ENCODE data around the gene UBE2J1. TPM values are rescaled to one million over a fixed set of nuclear protein-coding genes. Genes with fewer than 3 reads are reported as not detected.

The UBE2J1 gene
- total and polyA plus RNA-seq, 9 of the 15 experiments (the other 6 are each of a cell fraction or from before 2014, with no cell fraction given) = 11.6 to 32.6 (median 22.0) TPM

DNA sequence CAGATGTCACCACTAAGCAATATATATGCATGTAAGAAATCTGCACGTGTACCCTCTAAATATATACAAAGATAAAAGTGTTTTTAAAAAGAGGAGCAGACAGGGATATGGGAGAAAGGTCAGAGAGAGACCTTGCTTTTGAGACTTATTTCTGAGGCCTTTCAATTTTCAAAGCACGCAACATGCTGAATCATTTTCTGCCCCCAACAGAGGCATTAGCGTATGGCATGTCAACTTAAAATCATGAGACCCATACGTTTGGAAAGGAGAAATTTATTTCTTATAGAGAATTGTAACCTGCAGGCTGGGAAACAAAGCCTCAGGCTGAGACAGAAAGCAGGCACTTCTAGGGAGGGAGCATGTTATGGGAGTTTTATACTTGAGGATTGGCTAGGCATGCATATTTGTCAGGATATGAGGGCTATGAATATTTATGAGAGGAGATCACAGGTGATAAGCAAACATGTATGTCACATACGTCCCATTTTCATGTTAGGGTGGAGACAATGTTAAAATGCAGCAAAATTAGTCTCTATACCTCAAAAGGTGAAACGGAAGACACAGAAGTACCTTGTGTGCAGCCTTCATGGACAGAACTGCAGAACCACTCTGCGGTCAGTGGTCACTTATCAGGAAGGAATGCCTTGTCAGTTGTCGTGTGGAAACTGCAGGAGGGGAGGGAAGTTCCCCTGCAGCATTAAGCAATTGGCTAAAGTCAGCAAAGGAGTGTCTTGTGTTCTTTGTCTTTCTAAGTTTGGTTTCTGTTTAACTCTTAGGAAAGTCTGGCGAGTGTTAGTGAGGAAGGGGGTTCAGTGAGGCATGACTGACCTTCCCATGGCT lies 31.2 kb downstream of the UBE2J1 start (continued):
- TF ChIP-seq XRCC4 (IDR thresholded peaks at IDR 0.05; ENCODE audit: extremely low read depth, insufficient read depth, insufficient read length) (no peak), CBX5 (IDR thresholded peaks at IDR 0.05; ENCODE audit: borderline replicate concordance, low read depth) (no peak), POLR2A (conservative IDR thresholded peaks at IDR 0.05) (no peak), KLF16 (IDR thresholded peaks at IDR 0.05) (peak; percentile 70), ARNT (IDR thresholded peaks at IDR 0.05) (no peak), CTBP1 (IDR thresholded peaks at IDR 0.05; ENCODE audit: borderline replicate concordance) (peak; percentile 56; the same call in 1 of the 2 replicates), ETV6 (IDR thresholded peaks at IDR 0.05; ENCODE audit: borderline replicate concordance in 1 of 2, low read depth in 2 of 2, low read length in 1 of 2) (no peak), ETV6 (CRISPR knock-in tag; IDR thresholded peaks at IDR 0.05; ENCODE audit: borderline replicate concordance) (no peak), ATF7 (IDR thresholded peaks at IDR 0.05) (0 out of 2 replicates have a peak, but pooled peaks have one; percentile 18), WHSC1 (IDR thresholded peaks at IDR 0.05; ENCODE audit: low read length) (no peak), NR2C2 (CRISPR knock-in tag; IDR thresholded peaks at IDR 0.05) (no peak), NR2C2 (tag; IDR thresholded peaks at IDR 0.05) (no peak), ZFX (CRISPR knock-in tag; IDR thresholded peaks at IDR 0.05) (no peak), ZNF77 (CRISPR knock-in tag; IDR thresholded peaks at IDR 0.05) (no peak), ZNF75A (CRISPR knock-in tag; IDR thresholded peaks at IDR 0.05) (no peak), ZNF217 (CRISPR knock-in tag; IDR thresholded peaks at IDR 0.05) (no peak)
- TF ChIP-seq, protein P1, sequence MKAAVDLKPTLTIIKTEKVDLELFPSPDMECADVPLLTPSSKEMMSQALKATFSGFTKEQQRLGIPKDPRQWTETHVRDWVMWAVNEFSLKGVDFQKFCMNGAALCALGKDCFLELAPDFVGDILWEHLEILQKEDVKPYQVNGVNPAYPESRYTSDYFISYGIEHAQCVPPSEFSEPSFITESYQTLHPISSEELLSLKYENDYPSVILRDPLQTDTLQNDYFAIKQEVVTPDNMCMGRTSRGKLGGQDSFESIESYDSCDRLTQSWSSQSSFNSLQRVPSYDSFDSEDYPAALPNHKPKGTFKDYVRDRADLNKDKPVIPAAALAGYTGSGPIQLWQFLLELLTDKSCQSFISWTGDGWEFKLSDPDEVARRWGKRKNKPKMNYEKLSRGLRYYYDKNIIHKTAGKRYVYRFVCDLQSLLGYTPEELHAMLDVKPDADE (conservative IDR thresholded peaks at IDR 0.05; ENCODE audit: control insufficient read depth, low read depth, low read length) = no peak
- TF ChIP-seq, protein P2, sequence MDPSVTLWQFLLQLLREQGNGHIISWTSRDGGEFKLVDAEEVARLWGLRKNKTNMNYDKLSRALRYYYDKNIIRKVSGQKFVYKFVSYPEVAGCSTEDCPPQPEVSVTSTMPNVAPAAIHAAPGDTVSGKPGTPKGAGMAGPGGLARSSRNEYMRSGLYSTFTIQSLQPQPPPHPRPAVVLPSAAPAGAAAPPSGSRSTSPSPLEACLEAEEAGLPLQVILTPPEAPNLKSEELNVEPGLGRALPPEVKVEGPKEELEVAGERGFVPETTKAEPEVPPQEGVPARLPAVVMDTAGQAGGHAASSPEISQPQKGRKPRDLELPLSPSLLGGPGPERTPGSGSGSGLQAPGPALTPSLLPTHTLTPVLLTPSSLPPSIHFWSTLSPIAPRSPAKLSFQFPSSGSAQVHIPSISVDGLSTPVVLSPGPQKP (CRISPR knock-in tag; IDR thresholded peaks at IDR 0.05) = no peak
- TF ChIP-seq, protein P3, sequence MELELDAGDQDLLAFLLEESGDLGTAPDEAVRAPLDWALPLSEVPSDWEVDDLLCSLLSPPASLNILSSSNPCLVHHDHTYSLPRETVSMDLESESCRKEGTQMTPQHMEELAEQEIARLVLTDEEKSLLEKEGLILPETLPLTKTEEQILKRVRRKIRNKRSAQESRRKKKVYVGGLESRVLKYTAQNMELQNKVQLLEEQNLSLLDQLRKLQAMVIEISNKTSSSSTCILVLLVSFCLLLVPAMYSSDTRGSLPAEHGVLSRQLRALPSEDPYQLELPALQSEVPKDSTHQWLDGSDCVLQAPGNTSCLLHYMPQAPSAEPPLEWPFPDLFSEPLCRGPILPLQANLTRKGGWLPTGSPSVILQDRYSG (tag; conservative IDR thresholded peaks at IDR 0.05; ENCODE audit: low read depth) = no peak
- TF ChIP-seq, protein P4, sequence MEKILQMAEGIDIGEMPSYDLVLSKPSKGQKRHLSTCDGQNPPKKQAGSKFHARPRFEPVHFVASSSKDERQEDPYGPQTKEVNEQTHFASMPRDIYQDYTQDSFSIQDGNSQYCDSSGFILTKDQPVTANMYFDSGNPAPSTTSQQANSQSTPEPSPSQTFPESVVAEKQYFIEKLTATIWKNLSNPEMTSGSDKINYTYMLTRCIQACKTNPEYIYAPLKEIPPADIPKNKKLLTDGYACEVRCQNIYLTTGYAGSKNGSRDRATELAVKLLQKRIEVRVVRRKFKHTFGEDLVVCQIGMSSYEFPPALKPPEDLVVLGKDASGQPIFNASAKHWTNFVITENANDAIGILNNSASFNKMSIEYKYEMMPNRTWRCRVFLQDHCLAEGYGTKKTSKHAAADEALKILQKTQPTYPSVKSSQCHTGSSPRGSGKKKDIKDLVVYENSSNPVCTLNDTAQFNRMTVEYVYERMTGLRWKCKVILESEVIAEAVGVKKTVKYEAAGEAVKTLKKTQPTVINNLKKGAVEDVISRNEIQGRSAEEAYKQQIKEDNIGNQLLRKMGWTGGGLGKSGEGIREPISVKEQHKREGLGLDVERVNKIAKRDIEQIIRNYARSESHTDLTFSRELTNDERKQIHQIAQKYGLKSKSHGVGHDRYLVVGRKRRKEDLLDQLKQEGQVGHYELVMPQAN (IDR thresholded peaks at IDR 0.05; ENCODE audit: borderline replicate concordance) = no peak
- TF ChIP-seq, protein P5, sequence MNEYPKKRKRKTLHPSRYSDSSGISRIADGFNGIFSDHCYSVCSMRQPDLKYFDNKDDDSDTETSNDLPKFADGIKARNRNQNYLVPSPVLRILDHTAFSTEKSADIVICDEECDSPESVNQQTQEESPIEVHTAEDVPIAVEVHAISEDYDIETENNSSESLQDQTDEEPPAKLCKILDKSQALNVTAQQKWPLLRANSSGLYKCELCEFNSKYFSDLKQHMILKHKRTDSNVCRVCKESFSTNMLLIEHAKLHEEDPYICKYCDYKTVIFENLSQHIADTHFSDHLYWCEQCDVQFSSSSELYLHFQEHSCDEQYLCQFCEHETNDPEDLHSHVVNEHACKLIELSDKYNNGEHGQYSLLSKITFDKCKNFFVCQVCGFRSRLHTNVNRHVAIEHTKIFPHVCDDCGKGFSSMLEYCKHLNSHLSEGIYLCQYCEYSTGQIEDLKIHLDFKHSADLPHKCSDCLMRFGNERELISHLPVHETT (CRISPR knock-in tag; conservative IDR thresholded peaks at IDR 0.05 in 1 of 2, IDR thresholded peaks at IDR 0.05 in 1 of 2) = no peak
